Coronary artery (tissue), 2 donors: Measurements from ENCODE around the gene OSBPL8.
"Not testable (repeated sequence)": the region's sequence is repeated elsewhere in the genome, so short reads cannot be mapped to it uniquely, and the experiment has no call there.

Experiments
- DNase-seq: peaks from one replicate; pipeline ENCODE4 v3.0.0-alpha.2; 2017; ENCODE audit warnings: low spot score
- H3K27ac ChIP-seq, 2 donors: fragments of 200-600 bp; sonication (generic); one replicate each; pipeline ENCODE4 v1.5.1; 2016 to 2019
- H3K4me3 ChIP-seq: fragments of 200-600 bp; sonication (generic); 2 replicates; pipeline ENCODE4 v1.5.1; 2016; ENCODE audit warnings: mild to moderate bottlenecking, moderate library complexity
- CTCF ChIP-seq: fragments of 200-600 bp; sonication (generic); IDR thresholded peaks from one replicate; pipeline ENCODE4 v1.5.1; 2019; ENCODE audit warnings: antibody characterized with exemption

OSBPL8 gene

GRCh38 chr12:76508128-76508980 lies 51.2 kb downstream of the OSBPL8 start:
- H3K4me3 ChIP-seq, result no peak overlapping the region

GRCh38 chr12:76506149-76506548 lies 53.4 kb downstream of the OSBPL8 start:
- no peak overlapping the region for H3K4me3 ChIP-seq
- DNase-seq, result no peak
- no peak overlapping the region for H3K27ac ChIP-seq
- no peak for TF ChIP-seq CTCF

More at GRCh38 chr12:76508128-76508980, 51.2 kb downstream of the OSBPL8 start:
- no peak for DNase-seq
- no peak overlapping the region for H3K27ac ChIP-seq
- TF ChIP-seq CTCF, result no peak

- no peak for DNase-seq
- no peak for TF ChIP-seq CTCF
- Histone ChIP-seq H3K4me3 (no peak overlapping the region), H3K27ac (no peak overlapping the region)
Observed at GRCh38 chr12:76505050-76505449, 54.5 kb downstream of the OSBPL8 start.

GRCh38 chr12:76504606-76505005 lies 55.0 kb downstream of the OSBPL8 start:
- H3K4me3 ChIP-seq, result no peak overlapping the region
- no peak for TF ChIP-seq CTCF
- H3K27ac ChIP-seq, result no peak overlapping the region
- DNase-seq, result no peak

GRCh38 chr12:76503957-76504356 lies 55.6 kb downstream of the OSBPL8 start:
- Histone ChIP-seq H3K27ac (no peak overlapping the region), H3K4me3 (no peak overlapping the region)
- DNase-seq, result no peak
- no peak for TF ChIP-seq CTCF

GRCh38 chr12:76501390-76501789 lies 58.2 kb downstream of the OSBPL8 start:
- H3K27ac ChIP-seq, result no peak overlapping the region
- TF ChIP-seq CTCF, result no peak
- no peak overlapping the region for H3K4me3 ChIP-seq
- no peak for DNase-seq

GRCh38 chr12:76499136-76499535 lies 60.4 kb downstream of the OSBPL8 start:
- not testable (repeated sequence) for H3K27ac ChIP-seq, DNase-seq

More at GRCh38 chr12:76499136-76499535, 60.4 kb downstream of the OSBPL8 start:
- H3K4me3 ChIP-seq, result not testable (repeated sequence)
